Gastroesophageal sphincter (tissue), 3 donors: ENCODE results near the gene KLHL30.

Experiments used
- CTCF ChIP-seq, 4 experiments: fragments of 200-600 bp in 2 of 4; fragments of 450-650 bp in 2 of 4; sonication (generic) in 1 of 4; IDR thresholded peaks; one replicate each; pipeline ENCODE4 v1.5.1; 2017 to 2019; ENCODE audit warnings: antibody characterized with exemption in 4 of 4, mild to moderate bottlenecking in 2 of 4, moderate library complexity in 2 of 4
- POLR2A ChIP-seq, 2 donors: fragments of 450-650 bp; IDR thresholded peaks; one replicate each; pipeline ENCODE4 v1.6.1; 2017; ENCODE audit warnings: antibody characterized with exemption in 2 of 2, mild to moderate bottlenecking in 2 of 2, moderate library complexity in 1 of 2
- POLR2AphosphoS5 ChIP-seq: sonication (generic); formaldehyde crosslinking; IDR thresholded peaks from one replicate; pipeline ENCODE4 v1.6.1; 2017; ENCODE audit warnings: antibody characterized with exemption

- TF ChIP-seq POLR2AphosphoS5, result no peak
- no peak for TF ChIP-seq CTCF (IDR thresholded peaks at IDR 0.05)
- no peak for TF ChIP-seq POLR2A (IDR thresholded peaks at IDR 0.05)
Observed at GRCh38 chr2:238183821-238184220, 45.4 kb downstream of the KLHL30 start.
